Omental fat pad (tissue), 4 donors: ENCODE measurements around the gene NDUFA5. TPM values are rescaled to one million over a fixed set of nuclear protein-coding genes. Genes with fewer than 3 reads are reported as not detected.

Experiments used
- ATAC-seq: fragments of 150-250 bp; one replicate; pipeline ENCODE4 v1.9.1; 2016; ENCODE audit warnings: mild to moderate bottlenecking, moderate library complexity; ENCODE audit not compliant: low FRiP score
- DNase-seq: peaks from one replicate; pipeline ENCODE4 v3.0.0-alpha.2; 2019; ENCODE audit warnings: low spot score
- CTCF ChIP-seq, 3 donors: fragments of 450-650 bp; IDR thresholded peaks; one replicate each; pipeline ENCODE4 v1.5.1; 2016 to 2017; ENCODE audit warnings: antibody characterized with exemption in 3 of 3, mild to moderate bottlenecking in 3 of 3, moderate library complexity in 2 of 3
- total RNA-seq, 4 donors: library from RNA; depleted of rRNA; stranded (reverse); fragments of >200 nt; gene quantifications; one replicate each; pipeline ENCODE4 v1.1.0, GENCODE V29; 2016

Gene NDUFA5
- total RNA-seq, 4 donors from 2014 or later: 24.6 to 42.2 (median 31.1) TPM

- TF ChIP-seq CTCF (IDR thresholded peaks at IDR 0.05): peak in 1 of 3 donors; percentile 41
- DNase-seq (no peak), ATAC-seq (no peak)
Measured at GRCh38 chr7:123494193-123494796, 63.3 kb downstream of the NDUFA5 start.

DNA sequence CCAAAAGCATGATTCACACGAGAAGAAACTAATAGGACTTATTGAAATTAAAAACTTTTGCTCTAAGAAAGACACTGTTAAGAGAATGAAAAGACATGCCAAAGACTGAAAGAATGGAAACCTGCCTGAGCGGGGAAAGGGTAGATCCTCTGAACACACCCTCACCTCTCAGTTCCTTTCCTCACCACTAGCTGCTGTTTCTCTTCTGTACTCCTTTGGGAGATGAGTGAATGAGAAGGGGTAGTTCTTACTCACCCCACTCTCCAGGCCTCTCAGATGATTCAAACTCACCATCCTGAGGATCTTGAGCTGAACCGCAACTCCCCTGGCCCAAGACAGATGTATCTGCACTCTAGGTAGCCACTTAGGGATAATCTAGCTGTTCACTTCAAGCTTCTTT, 65.1 kb downstream of the NDUFA5 start:
- no peak for ATAC-seq
- no peak for DNase-seq
- no peak for TF ChIP-seq CTCF (IDR thresholded peaks at IDR 0.05)

Other genes with a start within 250 kb of the NDUFA5 start
- gene IQUB, start 23.2 kb downstream of the NDUFA5 start, total RNA-seq: 1 to 10 TPM in 2 of 4 donors, under 1 TPM in 1, not detected in 1; 0.32 to 1.6 (median 1.4) TPM
- not detected for gene ASB15, start 44.0 kb upstream of the NDUFA5 start, total RNA-seq
- gene LMOD2, start 98.0 kb upstream of the NDUFA5 start, total RNA-seq: not detected
- gene WASL, start 191.2 kb upstream of the NDUFA5 start, total RNA-seq: 10 to 100 TPM; 23.8 to 30.9 (median 27.6) TPM